ENCODE results near the gene GINS2.

DNA sequence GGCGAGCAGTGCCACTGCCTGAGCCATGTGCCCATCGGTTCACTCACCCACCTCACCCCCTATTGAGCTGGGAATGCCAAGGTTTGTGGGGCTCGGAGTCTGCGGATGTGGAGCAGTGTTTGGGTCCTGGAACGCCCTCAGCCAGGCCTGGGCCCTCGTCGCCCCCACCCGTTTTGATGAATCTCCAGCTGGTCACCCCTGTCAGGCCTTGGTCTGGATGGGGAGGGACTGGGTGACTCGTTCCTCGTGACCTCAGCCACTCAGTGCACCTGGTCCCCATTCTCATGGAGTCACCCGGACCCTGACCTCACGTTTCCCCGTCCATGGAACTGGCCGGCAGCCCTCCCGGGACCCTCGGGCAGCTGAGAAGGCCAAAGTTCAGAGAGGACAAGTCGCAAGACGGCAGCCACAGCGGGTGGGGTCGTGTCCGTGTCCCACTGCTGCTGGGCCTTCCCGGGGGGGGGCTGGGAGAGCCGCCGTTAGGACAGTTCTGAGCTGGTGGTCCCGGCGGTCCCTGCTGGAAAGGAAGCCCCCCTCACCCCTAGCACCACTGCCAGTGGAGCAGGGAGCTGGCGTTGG, 52.4 kb downstream of the GINS2 start:
- no peak for TF ChIP-seq POLR2A (IDR thresholded peaks at IDR 0.05)
- TF ChIP-seq, protein P1, sequence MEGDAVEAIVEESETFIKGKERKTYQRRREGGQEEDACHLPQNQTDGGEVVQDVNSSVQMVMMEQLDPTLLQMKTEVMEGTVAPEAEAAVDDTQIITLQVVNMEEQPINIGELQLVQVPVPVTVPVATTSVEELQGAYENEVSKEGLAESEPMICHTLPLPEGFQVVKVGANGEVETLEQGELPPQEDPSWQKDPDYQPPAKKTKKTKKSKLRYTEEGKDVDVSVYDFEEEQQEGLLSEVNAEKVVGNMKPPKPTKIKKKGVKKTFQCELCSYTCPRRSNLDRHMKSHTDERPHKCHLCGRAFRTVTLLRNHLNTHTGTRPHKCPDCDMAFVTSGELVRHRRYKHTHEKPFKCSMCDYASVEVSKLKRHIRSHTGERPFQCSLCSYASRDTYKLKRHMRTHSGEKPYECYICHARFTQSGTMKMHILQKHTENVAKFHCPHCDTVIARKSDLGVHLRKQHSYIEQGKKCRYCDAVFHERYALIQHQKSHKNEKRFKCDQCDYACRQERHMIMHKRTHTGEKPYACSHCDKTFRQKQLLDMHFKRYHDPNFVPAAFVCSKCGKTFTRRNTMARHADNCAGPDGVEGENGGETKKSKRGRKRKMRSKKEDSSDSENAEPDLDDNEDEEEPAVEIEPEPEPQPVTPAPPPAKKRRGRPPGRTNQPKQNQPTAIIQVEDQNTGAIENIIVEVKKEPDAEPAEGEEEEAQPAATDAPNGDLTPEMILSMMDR (IDR thresholded peaks at IDR 0.05) = no peak

All from thyroid gland (tissue), 4 donors.